Lung (tissue), 12 donors: ENCODE measurements around the gene PSD2. TPM values are rescaled to one million over a fixed set of nuclear protein-coding genes. Genes with fewer than 3 reads are reported as not detected.

ENCODE experiments used
- ATAC-seq: fragments of 200-7000 bp; cut with Tn5 transposase; one replicate; pipeline ENCODE4 v1.9.1; 2020; ENCODE audit warnings: moderate number of reproducible peaks; ENCODE audit not compliant: insufficient read depth, low FRiP score
- DNase-seq, 3 donors: peaks; one replicate each; pipeline ENCODE4 v3.0.0-alpha.2; 2013 to 2017
- H3K27ac ChIP-seq, 2 donors: one replicate each; pipeline ENCODE4 v1.5.1; 2013; ENCODE audit warnings: mild to moderate bottlenecking in 2 of 2, moderate library complexity in 2 of 2, control low read depth in 1 of 2, inconsistent platforms in 1 of 2, low read depth in 1 of 2, low read length in 1 of 2
- H3K27me3 ChIP-seq, 3 donors: one replicate each; pipeline ENCODE4 v1.5.1; 2013; ENCODE audit warnings: low read length in 2 of 3; ENCODE audit not compliant: control insufficient read depth in 3 of 3, insufficient read depth in 3 of 3
- H3K36me3 ChIP-seq, 4 donors: one replicate each; pipeline ENCODE4 v1.5.1; 2013; ENCODE audit warnings: low read length in 4 of 4, mild to moderate bottlenecking in 1 of 4, moderate library complexity in 1 of 4; ENCODE audit not compliant: control insufficient read depth in 4 of 4, insufficient read depth in 4 of 4
- H3K4me1 ChIP-seq, 5 donors: one replicate each; pipeline ENCODE4 v1.5.1; 2013; ENCODE audit warnings: low read length in 5 of 5, mild to moderate bottlenecking in 2 of 5, moderate library complexity in 1 of 5; ENCODE audit not compliant: control insufficient read depth in 5 of 5, insufficient read depth in 5 of 5
- H3K4me3 ChIP-seq: one replicate; pipeline ENCODE4 v1.5.1; 2013; ENCODE audit warnings: mild to moderate bottlenecking, control low read depth, moderate library complexity
- H3K9ac ChIP-seq, 2 donors: one replicate each; pipeline ENCODE4 v1.5.1; 2013; ENCODE audit warnings: low read length in 2 of 2, control low read depth in 1 of 2; ENCODE audit not compliant: insufficient read depth in 1 of 2
- H3K9me3 ChIP-seq, 4 donors: one replicate each; pipeline ENCODE4 v1.5.1; 2013; ENCODE audit warnings: low read length in 3 of 4, mild to moderate bottlenecking in 1 of 4, moderate library complexity in 1 of 4; ENCODE audit not compliant: control insufficient read depth in 4 of 4, insufficient read depth in 3 of 4
- WGBS, 2 donors: extraction: QIAGEN DNeasy Blood & Tissue Kit; methylation state at CpG; one replicate each; pipeline ENCODE4 v1.1.7; 2013; 5-methylcytosine and 5-hydroxymethylcytosine counted together
- polyA plus RNA-seq, 2 donors: library from polyadenylated mRNA; stranded (reverse); fragments of 200-250 nt; gene quantifications; one replicate each; pipeline ENCODE4 v1.2.1, GENCODE V29; 2013
- total RNA-seq, 2 donors: library from RNA; depleted of rRNA in 1 of 2; stranded (reverse); fragments of >200 nt in 1 of 2; gene quantifications; one replicate each; pipeline ENCODE4 v1.2.1, GENCODE V29; 2014 to 2021
- TF ChIP-seq, protein P1 (sequence below): IDR thresholded peaks from 2 replicates; pipeline ENCODE4 v1.5.1; 2012; ENCODE audit warnings: mild to moderate bottlenecking; ENCODE audit errors: control extremely low read depth, extremely low read depth
- donor health status: control.
- donor health status: control.
- donor health status: Bipolar disorder and iron deficiency.
- donor health status: healthy.
- donor health status: DM: yes; HTN: yes; CAD: no.

PSD2 gene
- total and polyA plus RNA-seq, 4 donors: 0.01 to 0.20 (median 0.05) TPM

DNA sequence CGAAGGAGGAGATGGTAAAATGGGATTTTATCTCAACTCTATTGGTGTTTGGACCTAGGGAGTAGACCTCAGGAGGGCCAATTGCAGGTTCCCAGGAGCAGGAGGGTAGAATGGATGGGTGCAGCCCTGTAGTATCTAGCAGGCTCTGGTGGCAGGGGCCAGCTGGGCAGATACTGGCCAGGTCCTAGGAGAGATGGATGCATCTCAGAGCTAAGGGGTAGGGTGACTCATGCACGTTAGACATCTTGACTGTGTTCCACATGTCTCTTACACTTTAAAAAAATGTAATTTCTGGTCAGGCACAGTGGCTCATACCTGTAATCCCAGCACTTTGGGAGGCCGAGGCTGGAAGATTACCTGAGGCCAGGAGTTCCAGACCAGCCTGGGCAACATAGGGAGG lies 22.4 kb downstream of the PSD2 start:
- DNase-seq (peak in 1 of 3 donors; percentile 3), ATAC-seq (no peak)
- no peaks in the 10 kb centered on the region for H3K36me3 ChIP-seq
- H3K4me3 ChIP-seq: no peak overlapping the region
- H3K9ac ChIP-seq: no peak overlapping the region
- peaks cover 0 to 10% (median 0%) of the 10 kb centered on the region in 4 donors for H3K9me3 ChIP-seq
- H3K27ac ChIP-seq: no peak overlapping the region
- no peaks in the 10 kb centered on the region for H3K4me1 ChIP-seq
- 87% methylated on average over 3 of the region's 3 CpGs for WGBS, 2 donors
- TF ChIP-seq, protein P1, sequence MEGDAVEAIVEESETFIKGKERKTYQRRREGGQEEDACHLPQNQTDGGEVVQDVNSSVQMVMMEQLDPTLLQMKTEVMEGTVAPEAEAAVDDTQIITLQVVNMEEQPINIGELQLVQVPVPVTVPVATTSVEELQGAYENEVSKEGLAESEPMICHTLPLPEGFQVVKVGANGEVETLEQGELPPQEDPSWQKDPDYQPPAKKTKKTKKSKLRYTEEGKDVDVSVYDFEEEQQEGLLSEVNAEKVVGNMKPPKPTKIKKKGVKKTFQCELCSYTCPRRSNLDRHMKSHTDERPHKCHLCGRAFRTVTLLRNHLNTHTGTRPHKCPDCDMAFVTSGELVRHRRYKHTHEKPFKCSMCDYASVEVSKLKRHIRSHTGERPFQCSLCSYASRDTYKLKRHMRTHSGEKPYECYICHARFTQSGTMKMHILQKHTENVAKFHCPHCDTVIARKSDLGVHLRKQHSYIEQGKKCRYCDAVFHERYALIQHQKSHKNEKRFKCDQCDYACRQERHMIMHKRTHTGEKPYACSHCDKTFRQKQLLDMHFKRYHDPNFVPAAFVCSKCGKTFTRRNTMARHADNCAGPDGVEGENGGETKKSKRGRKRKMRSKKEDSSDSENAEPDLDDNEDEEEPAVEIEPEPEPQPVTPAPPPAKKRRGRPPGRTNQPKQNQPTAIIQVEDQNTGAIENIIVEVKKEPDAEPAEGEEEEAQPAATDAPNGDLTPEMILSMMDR: no peak
- H3K27me3 ChIP-seq: no peaks in the 10 kb centered on the region

DNA sequence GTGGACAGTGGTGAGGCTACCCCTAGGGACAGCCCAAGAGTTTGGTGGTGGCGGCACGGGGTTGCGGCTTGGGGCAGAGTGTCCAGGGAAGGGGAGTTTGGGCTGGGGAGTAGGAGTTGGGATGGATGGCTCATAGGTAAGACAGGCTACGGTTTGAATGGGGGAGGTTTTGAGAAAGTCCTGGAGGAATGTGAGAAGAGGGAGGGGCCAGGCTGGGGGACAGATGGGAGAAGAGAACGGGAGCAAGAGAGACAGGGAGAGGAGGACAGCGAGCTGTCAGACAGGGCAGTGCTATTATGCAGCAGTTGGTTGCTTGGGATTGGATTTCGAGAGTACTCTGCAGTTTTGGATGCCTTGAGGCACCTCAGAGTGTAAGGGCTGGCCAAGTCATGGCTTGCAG lies 24.5 kb downstream of the PSD2 start:
- Histone ChIP-seq H3K9me3 (peaks cover 0 to 10% (median 0%) of the 10 kb centered on the region in 4 donors), H3K27me3 (no peaks in the 10 kb centered on the region), H3K4me3 (no peak overlapping the region), H3K27ac (no peak overlapping the region), H3K4me1 (no peaks in the 10 kb centered on the region), H3K9ac (no peak overlapping the region), H3K36me3 (no peaks in the 10 kb centered on the region)
- peak in 1 of 3 donors; percentile 4 for DNase-seq
- WGBS, 2 donors: 63 to 80% methylated on average over 7 of the region's 7 CpGs
- ATAC-seq: no peak
- TF ChIP-seq, protein P1: no peak

DNA sequence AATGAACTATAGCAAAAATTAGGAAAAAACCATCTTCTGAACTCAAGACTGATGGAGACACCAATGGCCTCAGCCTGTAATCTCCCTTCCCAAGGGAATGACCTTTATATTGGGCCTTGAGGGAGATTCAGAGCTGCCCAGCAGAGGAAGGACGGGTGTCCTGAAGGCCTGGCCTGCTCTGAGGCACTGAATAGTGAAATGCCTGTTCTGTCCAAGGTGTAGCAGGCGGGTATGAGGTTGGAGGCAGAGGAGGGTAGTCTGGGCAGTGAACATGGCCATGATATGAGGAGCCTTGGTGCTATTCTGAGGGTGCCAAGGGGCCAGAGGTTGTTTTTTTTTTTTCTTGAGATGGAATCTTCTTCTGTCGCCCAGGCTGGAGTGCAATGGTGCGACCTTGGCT lies 25.0 kb downstream of the PSD2 start:
- DNase-seq: no peak

More for the DNA sequence above, 25.0 kb downstream of the PSD2 start:
- Histone ChIP-seq H3K27me3 (no peaks in the 10 kb centered on the region), H3K36me3 (no peaks in the 10 kb centered on the region), H3K9ac (no peak overlapping the region), H3K9me3 (peaks cover 0 to 10% (median 0%) of the 10 kb centered on the region in 4 donors), H3K4me3 (no peak overlapping the region), H3K4me1 (no peaks in the 10 kb centered on the region), H3K27ac (no peak overlapping the region)
- no peak for ATAC-seq
- 82 to 91% methylated on average over 4 of the region's 4 CpGs for WGBS, 2 donors
- TF ChIP-seq, protein P1: no peak
